ENCODE results near the gene SHPK. TPM values are rescaled to one million over a fixed set of nuclear protein-coding genes. Genes with fewer than 3 reads are reported as not detected.

The SHPK gene
- total RNA-seq, 3 donors from 2014 or later (not counting 1 experiment from before 2014, with no cell fraction given): 5.8 to 9.3 (median 8.9) TPM

- Histone ChIP-seq H3K27ac (ENCODE audit: low read length) (no peak overlapping the region), H3K36me3 (ENCODE audit: control insufficient read depth, insufficient read depth, low read length) (no peaks in the 10 kb centered on the region), H3K4me1 (ENCODE audit: control insufficient read depth, insufficient read depth, low read length) (no peaks in the 10 kb centered on the region), H3K9me3 (ENCODE audit: control insufficient read depth, insufficient read depth, low read length) (no peaks in the 10 kb centered on the region), H3K27me3 (ENCODE audit: control insufficient read depth, insufficient read depth, low read length) (no peaks in the 10 kb centered on the region), H3K4me3 (ENCODE audit: low read length) (no peak overlapping the region)
- no peaks in the 10 kb centered on the region for H3K9me3 Mint-ChIP-seq
- no peak for DNase-seq
- H3K4me1 Mint-ChIP-seq: no peaks in the 10 kb centered on the region
- no peaks in the 10 kb centered on the region for H3K27me3 Mint-ChIP-seq (ENCODE audit: low read depth in 2 of 2)
- intact Hi-C loops (cut with micrococcal nuclease): no loop called here
- H3K36me3 Mint-ChIP-seq: no peaks in the 10 kb centered on the region
- H3K27ac Mint-ChIP-seq: no peak overlapping the region
- WGBS (ENCODE audit: insufficient coverage): 94% methylated on average over 22 of the region's 22 CpGs
- ATAC-seq: no peak
- TF ChIP-seq, protein P1, sequence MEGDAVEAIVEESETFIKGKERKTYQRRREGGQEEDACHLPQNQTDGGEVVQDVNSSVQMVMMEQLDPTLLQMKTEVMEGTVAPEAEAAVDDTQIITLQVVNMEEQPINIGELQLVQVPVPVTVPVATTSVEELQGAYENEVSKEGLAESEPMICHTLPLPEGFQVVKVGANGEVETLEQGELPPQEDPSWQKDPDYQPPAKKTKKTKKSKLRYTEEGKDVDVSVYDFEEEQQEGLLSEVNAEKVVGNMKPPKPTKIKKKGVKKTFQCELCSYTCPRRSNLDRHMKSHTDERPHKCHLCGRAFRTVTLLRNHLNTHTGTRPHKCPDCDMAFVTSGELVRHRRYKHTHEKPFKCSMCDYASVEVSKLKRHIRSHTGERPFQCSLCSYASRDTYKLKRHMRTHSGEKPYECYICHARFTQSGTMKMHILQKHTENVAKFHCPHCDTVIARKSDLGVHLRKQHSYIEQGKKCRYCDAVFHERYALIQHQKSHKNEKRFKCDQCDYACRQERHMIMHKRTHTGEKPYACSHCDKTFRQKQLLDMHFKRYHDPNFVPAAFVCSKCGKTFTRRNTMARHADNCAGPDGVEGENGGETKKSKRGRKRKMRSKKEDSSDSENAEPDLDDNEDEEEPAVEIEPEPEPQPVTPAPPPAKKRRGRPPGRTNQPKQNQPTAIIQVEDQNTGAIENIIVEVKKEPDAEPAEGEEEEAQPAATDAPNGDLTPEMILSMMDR (IDR thresholded peaks at IDR 0.05): no peak
- H3K4me3 Mint-ChIP-seq: no peak overlapping the region
Measured at GRCh38 chr17:3659541-3660111, 23.6 kb upstream of the SHPK start.

DNA sequence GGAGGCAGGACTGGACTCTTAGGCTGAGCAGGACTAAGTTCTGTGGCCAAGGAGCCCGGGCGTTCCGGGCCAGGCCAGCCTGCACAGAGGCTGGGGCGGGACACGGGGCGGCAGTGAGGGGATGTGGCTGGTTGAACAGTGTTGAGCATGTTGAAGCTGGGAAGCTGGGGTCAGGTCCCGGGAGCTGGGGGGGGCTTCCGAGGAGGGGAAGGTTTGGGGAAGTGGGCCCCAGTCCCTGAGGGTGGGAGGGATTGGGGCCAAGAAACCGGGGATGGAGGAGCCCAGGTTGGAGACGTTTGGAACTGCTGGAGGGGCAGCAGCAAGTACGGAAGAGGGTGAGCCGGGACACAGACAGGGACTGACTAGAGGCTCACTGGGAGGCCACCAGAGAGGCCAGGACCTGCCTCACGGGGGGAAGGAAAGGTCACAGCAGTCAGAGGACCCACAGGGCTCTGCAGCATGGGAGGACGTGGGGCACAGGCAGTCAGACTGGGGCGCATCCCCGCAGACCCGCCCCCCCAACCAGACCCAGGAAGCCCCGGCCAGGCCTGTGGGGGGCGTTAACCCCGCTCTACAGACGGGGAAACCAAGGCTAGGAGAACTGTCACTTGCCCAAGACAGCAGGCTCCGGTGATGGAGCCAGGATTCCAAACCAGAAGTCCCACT lies 22.9 kb upstream of the SHPK start:
- no peaks in the 10 kb centered on the region for H3K36me3 Mint-ChIP-seq
- H3K36me3 ChIP-seq (ENCODE audit: control insufficient read depth, insufficient read depth, low read length): no peaks in the 10 kb centered on the region
- no peak overlapping the region for H3K27ac Mint-ChIP-seq
- no peaks in the 10 kb centered on the region for H3K9me3 Mint-ChIP-seq
- H3K4me1 ChIP-seq (ENCODE audit: control insufficient read depth, insufficient read depth, low read length): no peaks in the 10 kb centered on the region
- WGBS (ENCODE audit: insufficient coverage): 85% methylated on average over 22 of the region's 22 CpGs
- H3K4me3 ChIP-seq (ENCODE audit: low read length): no peak overlapping the region
- TF ChIP-seq, protein P1 (IDR thresholded peaks at IDR 0.05): no peak
- intact Hi-C loops (cut with micrococcal nuclease): no loop called here
- H3K4me3 Mint-ChIP-seq: no peak overlapping the region
- ATAC-seq: no peak
- no peak for DNase-seq
- no peaks in the 10 kb centered on the region for H3K27me3 Mint-ChIP-seq (ENCODE audit: low read depth in 2 of 2)
- no peaks in the 10 kb centered on the region for H3K27me3 ChIP-seq (ENCODE audit: control insufficient read depth, insufficient read depth, low read length)
- H3K9me3 ChIP-seq (ENCODE audit: control insufficient read depth, insufficient read depth, low read length): no peaks in the 10 kb centered on the region
- no peak overlapping the region for H3K27ac ChIP-seq (ENCODE audit: low read length)
- no peaks in the 10 kb centered on the region for H3K4me1 Mint-ChIP-seq

- no peak for ATAC-seq
Measured at GRCh38 chr17:3657874-3658783, 22.1 kb upstream of the SHPK start.

More at GRCh38 chr17:3657874-3658783, 22.1 kb upstream of the SHPK start:
- intact Hi-C loops (cut with micrococcal nuclease): no loop called here
- no peaks in the 10 kb centered on the region for H3K9me3 Mint-ChIP-seq
- Histone ChIP-seq H3K9me3 (ENCODE audit: control insufficient read depth, insufficient read depth, low read length) (no peaks in the 10 kb centered on the region), H3K4me3 (ENCODE audit: low read length) (no peak overlapping the region), H3K4me1 (ENCODE audit: control insufficient read depth, insufficient read depth, low read length) (no peaks in the 10 kb centered on the region), H3K27me3 (ENCODE audit: control insufficient read depth, insufficient read depth, low read length) (no peaks in the 10 kb centered on the region), H3K36me3 (ENCODE audit: control insufficient read depth, insufficient read depth, low read length) (no peaks in the 10 kb centered on the region), H3K27ac (ENCODE audit: low read length) (no peak overlapping the region)
- no peaks in the 10 kb centered on the region for H3K27me3 Mint-ChIP-seq (ENCODE audit: low read depth in 2 of 2)
- H3K4me1 Mint-ChIP-seq: no peaks in the 10 kb centered on the region
- WGBS (ENCODE audit: insufficient coverage): 91% methylated on average over 42 of the region's 42 CpGs
- H3K4me3 Mint-ChIP-seq: no peak overlapping the region
- no peak overlapping the region for H3K27ac Mint-ChIP-seq
- DNase-seq: no peak
- TF ChIP-seq, protein P1 (IDR thresholded peaks at IDR 0.05): no peak
- H3K36me3 Mint-ChIP-seq: no peaks in the 10 kb centered on the region

All from natural killer cell (primary cell).